ENCODE results near the gene TMEM26. TPM values are rescaled to one million over a fixed set of nuclear protein-coding genes. Genes with fewer than 3 reads are reported as not detected.

TMEM26 gene
- total and polyA plus RNA-seq, 12 donors, result 0.06 to 0.88 (median 0.32) TPM

DNA sequence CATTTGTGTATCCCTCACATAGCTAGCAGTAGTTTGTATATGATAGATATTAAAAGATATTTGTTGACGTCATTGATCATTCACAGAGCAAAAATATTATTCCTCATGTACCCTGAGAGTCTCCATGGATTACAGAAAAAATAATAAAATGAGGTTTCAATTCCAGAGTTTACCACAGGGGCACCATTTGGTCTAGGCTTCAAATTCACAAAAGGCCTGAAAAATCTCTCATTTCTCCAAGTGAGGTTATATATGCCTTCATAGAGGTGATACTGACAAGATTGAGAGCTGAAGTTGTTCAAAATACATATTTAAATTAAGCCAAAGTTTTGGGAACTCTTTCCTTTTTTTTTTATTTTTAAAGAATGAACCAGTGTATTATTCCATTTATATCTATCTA lies 52.7 kb downstream of the TMEM26 start:
- 94 to 98% methylated on average over 1 of the region's 1 CpG for WGBS, 2 donors
- H3K4me3 ChIP-seq, result no peak overlapping the region
- no peaks in the 10 kb centered on the region for H3K9me3 ChIP-seq
- no peak overlapping the region for H3K27ac ChIP-seq
- H3K27me3 ChIP-seq, result no peaks in the 10 kb centered on the region
- no peak for ATAC-seq
- H3K36me3 ChIP-seq, result no peaks in the 10 kb centered on the region
- intact Hi-C loops (cut with DNase I), result no loop called here
- no peak for DNase-seq
- TF ChIP-seq, protein P1, sequence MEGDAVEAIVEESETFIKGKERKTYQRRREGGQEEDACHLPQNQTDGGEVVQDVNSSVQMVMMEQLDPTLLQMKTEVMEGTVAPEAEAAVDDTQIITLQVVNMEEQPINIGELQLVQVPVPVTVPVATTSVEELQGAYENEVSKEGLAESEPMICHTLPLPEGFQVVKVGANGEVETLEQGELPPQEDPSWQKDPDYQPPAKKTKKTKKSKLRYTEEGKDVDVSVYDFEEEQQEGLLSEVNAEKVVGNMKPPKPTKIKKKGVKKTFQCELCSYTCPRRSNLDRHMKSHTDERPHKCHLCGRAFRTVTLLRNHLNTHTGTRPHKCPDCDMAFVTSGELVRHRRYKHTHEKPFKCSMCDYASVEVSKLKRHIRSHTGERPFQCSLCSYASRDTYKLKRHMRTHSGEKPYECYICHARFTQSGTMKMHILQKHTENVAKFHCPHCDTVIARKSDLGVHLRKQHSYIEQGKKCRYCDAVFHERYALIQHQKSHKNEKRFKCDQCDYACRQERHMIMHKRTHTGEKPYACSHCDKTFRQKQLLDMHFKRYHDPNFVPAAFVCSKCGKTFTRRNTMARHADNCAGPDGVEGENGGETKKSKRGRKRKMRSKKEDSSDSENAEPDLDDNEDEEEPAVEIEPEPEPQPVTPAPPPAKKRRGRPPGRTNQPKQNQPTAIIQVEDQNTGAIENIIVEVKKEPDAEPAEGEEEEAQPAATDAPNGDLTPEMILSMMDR (IDR thresholded peaks at IDR 0.05), result no peak
- peaks cover 0 to 18% (median 8%) of the 10 kb centered on the region in 9 donors for H3K4me1 ChIP-seq

- Histone ChIP-seq H3K27ac (no peak overlapping the region), H3K36me3 (no peaks in the 10 kb centered on the region), H3K4me3 (no peak overlapping the region), H3K9me3 (no peaks in the 10 kb centered on the region), H3K27me3 (no peaks in the 10 kb centered on the region), H3K4me1 (peaks cover 0 to 18% (median 8%) of the 10 kb centered on the region in 9 donors)
- DNase-seq, result no peak
- intact Hi-C loops (cut with DNase I), result no loop called here
- peak in 1 of 8 donors; percentile 21 for ATAC-seq
- TF ChIP-seq, protein P1 (IDR thresholded peaks at IDR 0.05), result no peak
Observed at GRCh38 chr10:61399406-61399805, 53.8 kb downstream of the TMEM26 start.

DNA sequence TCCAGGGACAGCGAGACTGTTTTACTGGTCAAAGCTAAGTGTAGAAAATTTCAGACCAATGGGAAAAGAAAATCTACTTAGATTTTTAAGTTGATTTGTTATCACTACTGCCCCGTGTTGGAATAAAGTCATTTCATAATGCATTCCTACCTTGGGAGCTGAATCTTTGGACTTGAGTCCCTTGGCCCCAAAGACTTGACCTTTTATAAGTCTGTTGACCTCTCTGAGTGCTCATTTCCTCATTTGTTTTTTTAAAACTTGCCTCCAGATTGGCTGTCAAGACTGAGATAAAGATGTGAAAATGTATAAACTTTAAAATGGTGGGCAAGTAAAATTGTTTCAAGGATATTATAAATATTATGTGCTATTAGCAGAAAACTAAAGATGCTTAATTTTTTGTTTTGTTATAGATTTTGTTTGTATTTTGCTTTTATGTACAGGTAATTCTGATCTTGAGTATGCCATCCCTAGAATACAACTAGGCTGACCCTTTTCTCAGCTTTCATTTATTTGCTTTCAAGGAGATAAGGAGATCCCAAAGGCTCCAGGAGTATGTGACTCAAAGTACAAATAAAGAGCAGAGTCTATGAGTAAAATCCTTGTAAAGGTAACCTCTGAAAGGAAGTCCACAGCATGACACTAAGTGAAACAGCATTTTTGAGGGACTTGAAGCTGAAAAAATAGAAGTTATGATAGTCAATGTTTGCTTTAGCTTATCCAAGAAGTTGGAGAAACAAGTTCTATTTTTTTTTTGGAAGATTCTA lies 54.6 kb downstream of the TMEM26 start:
- intact Hi-C loops (cut with DNase I), result no loop called here
- Histone ChIP-seq H3K4me1 (peaks cover 0 to 18% (median 8%) of the 10 kb centered on the region in 9 donors), H3K36me3 (no peaks in the 10 kb centered on the region), H3K27me3 (no peaks in the 10 kb centered on the region), H3K4me3 (no peak overlapping the region), H3K9me3 (no peaks in the 10 kb centered on the region), H3K27ac (peak overlapping the region in 3 of 10 donors; percentile 13 to 81 (median 49))
- 70 to 77% methylated on average over 2 of the region's 2 CpGs for WGBS, 2 donors
- DNase-seq, result no peak
- ATAC-seq, result no peak
- TF ChIP-seq, protein P1 (IDR thresholded peaks at IDR 0.05), result no peak

DNA sequence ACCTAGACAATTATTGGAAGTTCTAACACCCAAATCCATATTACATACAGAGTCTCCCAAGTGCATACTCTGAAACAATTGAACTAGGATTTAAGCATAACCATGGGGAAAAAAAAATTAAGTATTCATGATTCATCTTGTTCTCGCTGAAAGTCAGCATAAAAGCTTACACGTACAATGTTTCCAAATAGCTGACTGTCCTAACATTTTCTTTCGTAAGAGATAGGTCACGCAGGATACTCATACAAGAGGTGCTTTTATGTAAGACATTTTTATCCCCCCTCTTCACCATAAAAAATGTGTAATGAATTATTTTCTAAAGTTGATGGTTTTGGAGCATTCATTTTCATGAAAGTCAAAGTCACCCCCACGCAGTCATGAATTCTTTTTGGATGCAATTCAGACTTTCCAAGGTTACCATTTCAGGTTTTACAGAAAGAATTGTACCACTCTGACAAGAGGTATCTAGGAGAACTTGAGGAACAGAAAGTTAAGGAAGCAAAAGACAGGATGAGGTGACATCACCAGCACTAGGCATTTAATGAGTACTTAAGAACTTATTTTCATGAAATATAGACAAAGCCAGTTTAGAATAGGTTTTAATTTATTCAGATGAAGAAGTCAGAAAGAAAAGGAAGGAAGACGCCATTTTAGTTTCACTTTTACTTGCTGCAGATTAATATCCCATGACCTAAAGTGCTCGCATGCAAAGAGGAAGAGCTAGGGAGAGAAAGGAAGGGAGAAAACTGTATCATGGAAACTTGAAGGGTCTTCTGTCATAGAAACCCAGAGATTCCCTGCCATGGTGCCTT lies 55.8 kb downstream of the TMEM26 start:
- Histone ChIP-seq H3K9me3 (peaks cover 0 to 4% (median 0%) of the 10 kb centered on the region in 11 donors), H3K27me3 (no peaks in the 10 kb centered on the region), H3K4me3 (peak overlapping the region in 8 of 10 donors; percentile 8 to 35 (median 28)), H3K36me3 (no peaks in the 10 kb centered on the region), H3K27ac (peak overlapping the region in 5 of 10 donors; percentile 3 to 81 (median 26)), H3K4me1 (peaks cover 0 to 18% (median 8%) of the 10 kb centered on the region in 9 donors)
- no peak for DNase-seq
- intact Hi-C loops (cut with DNase I), result no loop called here
- TF ChIP-seq, protein P1 (IDR thresholded peaks at IDR 0.05), result no peak
- WGBS, 2 donors, result 64 to 77% methylated on average over 7 of the region's 7 CpGs
- peak in 7 of 8 donors; percentile 41 to 65 (median 54) for ATAC-seq
